GM12801 (cell line): ENCODE data around the gene CCDC3.

Source experiments
- CTCF ChIP-seq: IDR thresholded peaks from one replicate; pipeline ENCODE4 v1.5.1; 2011; ENCODE audit warnings: control low read depth; ENCODE audit not compliant: insufficient read length; ENCODE audit errors: extremely low read depth

Gene CCDC3

GRCh38 chr10:13018171-13018570 lies 16.7 kb upstream of the CCDC3 start:
- no peak for TF ChIP-seq CTCF

- TF ChIP-seq CTCF, result no peak
Measured at GRCh38 chr10:13016886-13017285, 15.4 kb upstream of the CCDC3 start.

- no peak for TF ChIP-seq CTCF
Measured at GRCh38 chr10:13016426-13016825, 14.9 kb upstream of the CCDC3 start.

- TF ChIP-seq CTCF, result no peak
Measured at GRCh38 chr10:13006037-13006436, 4.5 kb upstream of the CCDC3 start.

GRCh38 chr10:13003759-13004158 lies 2.2 kb upstream of the CCDC3 start:
- no peak for TF ChIP-seq CTCF

GRCh38 chr10:13003004-13003403 lies 1.5 kb upstream of the CCDC3 start:
- TF ChIP-seq CTCF, result no peak

GRCh38 chr10:13001887-13002212 lies 337 bp upstream of the CCDC3 start:
- no peak for TF ChIP-seq CTCF

- TF ChIP-seq CTCF, result no peak
Measured at GRCh38 chr10:13000431-13000830, 1.1 kb downstream of the CCDC3 start.
